ENCODE results near the gene ACTRT2. TPM values are rescaled to one million over a fixed set of nuclear protein-coding genes. Genes with fewer than 3 reads are reported as not detected.

ACTRT2 gene
- total RNA-seq, 4 donors from 2014 or later: not detected

DNA sequence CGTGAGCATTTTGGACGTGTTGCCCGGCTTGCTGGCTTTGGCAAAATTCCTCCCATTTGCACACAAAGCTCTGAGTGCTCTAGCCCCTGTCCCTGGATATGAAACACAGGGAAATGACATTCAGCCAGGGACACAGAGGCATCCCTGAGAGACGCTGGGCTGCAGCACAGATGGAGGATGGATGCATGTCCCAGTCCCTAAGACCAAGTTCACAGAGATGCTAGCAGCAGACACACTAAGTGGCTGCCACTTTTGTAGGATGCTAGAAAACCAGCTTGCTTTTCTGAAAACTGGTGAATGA, 12.5 kb downstream of the ACTRT2 start:
- no peaks in the 10 kb centered on the region for H3K36me3 ChIP-seq
- peaks cover 0 to 90% (median 5%) of the 10 kb centered on the region in 4 donors for H3K27me3 ChIP-seq
- 70% methylated on average over 4 of the region's 4 CpGs for WGBS
- no peak overlapping the region for H3K4me3 ChIP-seq
- TF ChIP-seq POLR2A (IDR thresholded peaks at IDR 0.05; ENCODE audit: low read depth): no peak
- TF ChIP-seq, protein P1, sequence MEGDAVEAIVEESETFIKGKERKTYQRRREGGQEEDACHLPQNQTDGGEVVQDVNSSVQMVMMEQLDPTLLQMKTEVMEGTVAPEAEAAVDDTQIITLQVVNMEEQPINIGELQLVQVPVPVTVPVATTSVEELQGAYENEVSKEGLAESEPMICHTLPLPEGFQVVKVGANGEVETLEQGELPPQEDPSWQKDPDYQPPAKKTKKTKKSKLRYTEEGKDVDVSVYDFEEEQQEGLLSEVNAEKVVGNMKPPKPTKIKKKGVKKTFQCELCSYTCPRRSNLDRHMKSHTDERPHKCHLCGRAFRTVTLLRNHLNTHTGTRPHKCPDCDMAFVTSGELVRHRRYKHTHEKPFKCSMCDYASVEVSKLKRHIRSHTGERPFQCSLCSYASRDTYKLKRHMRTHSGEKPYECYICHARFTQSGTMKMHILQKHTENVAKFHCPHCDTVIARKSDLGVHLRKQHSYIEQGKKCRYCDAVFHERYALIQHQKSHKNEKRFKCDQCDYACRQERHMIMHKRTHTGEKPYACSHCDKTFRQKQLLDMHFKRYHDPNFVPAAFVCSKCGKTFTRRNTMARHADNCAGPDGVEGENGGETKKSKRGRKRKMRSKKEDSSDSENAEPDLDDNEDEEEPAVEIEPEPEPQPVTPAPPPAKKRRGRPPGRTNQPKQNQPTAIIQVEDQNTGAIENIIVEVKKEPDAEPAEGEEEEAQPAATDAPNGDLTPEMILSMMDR (IDR thresholded peaks at IDR 0.05): no peak
- no peak for DNase-seq (ENCODE audit: extremely low spot score)
- H3K9me3 ChIP-seq: no peaks in the 10 kb centered on the region
- intact Hi-C loops (cut with DNase I): no loop called here
- H3K4me1 ChIP-seq: no peaks in the 10 kb centered on the region
- no peak overlapping the region for H3K27ac ChIP-seq (replicated peaks in 1 of 4)

DNA sequence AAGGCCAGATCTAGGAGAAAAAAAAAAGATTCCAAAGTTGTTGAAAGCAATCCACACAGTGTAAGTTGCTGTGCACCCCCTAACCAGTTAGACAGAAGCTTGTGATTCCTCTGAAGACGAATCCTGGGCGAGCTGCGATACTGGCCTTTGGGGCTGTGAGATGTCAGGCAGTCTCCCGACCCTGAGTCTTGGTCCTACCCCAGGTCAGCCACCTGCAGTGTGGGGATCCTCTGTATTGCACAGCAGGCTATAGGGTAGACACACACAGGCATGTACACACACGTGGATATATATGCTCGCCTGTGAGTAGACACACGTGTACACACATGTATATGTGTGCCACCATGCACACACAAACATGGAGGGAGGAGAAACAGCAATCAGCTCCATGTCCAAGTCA, 12.9 kb downstream of the ACTRT2 start:
- DNase-seq (ENCODE audit: extremely low spot score): no peak
- no peak overlapping the region for H3K4me3 ChIP-seq
- 89% methylated on average over 7 of the region's 7 CpGs for WGBS
- no peaks in the 10 kb centered on the region for H3K36me3 ChIP-seq
- no peaks in the 10 kb centered on the region for H3K9me3 ChIP-seq
- TF ChIP-seq, protein P1 (IDR thresholded peaks at IDR 0.05): no peak
- no peak for TF ChIP-seq POLR2A (IDR thresholded peaks at IDR 0.05; ENCODE audit: low read depth)
- no peak for TF ChIP-seq EP300 (IDR thresholded peaks at IDR 0.05)
- TF ChIP-seq POLR2AphosphoS5 (IDR thresholded peaks at IDR 0.05): no peak
- no peak overlapping the region for H3K27ac ChIP-seq (replicated peaks in 1 of 4)
- peaks cover 0 to 90% (median 4%) of the 10 kb centered on the region in 4 donors for H3K27me3 ChIP-seq
- intact Hi-C loops (cut with DNase I): no loop called here
- H3K4me1 ChIP-seq: no peaks in the 10 kb centered on the region

DNA sequence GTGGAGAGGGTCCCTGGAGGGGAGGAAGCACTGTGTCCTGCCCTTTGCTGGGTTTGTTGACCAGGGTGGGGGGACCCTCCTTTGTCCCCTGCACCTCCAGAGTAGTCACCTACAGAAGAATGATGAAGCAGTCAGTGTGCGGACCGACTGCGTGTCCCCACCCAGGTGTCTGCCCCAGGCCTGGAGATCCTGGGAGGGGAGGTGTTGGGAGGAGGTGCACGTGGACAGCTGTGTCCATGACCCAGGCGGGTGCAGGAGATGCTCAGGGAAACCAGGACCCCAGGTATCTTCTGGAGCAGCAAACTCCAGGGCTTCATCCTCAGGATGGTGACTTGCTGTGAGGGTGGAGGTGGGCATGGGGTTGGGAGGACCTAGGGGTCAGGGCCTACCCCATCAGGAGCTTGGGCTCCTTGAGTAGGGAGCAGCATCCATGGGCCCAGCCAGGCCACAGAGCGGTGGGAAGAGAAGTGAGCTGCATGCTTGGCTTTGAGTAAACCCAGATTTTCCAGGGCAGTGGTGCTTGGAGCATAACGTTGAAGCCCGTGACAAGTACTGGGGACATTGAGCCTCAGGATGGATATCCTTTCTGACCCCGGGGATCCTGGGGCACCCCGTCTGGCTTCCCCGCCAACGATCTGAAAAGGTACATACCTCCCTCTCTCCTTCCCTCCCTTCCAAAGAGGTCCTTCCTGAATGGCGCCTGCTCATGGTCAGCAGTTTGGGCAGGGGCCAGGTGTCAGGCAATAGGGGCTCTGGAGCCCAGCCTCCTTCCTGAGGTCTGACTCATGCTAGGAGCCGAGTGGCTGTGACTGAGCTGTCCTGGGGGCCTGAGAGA, 13.7 kb downstream of the ACTRT2 start:
- Histone ChIP-seq H3K36me3 (no peaks in the 10 kb centered on the region), H3K9me3 (no peaks in the 10 kb centered on the region), H3K27me3 (peaks cover 0 to 90% (median 3%) of the 10 kb centered on the region in 4 donors), H3K4me1 (no peaks in the 10 kb centered on the region), H3K4me3 (no peak overlapping the region), H3K27ac (replicated peaks in 1 of 4) (no peak overlapping the region)
- DNase-seq (ENCODE audit: extremely low spot score): no peak
- TF ChIP-seq, protein P1 (IDR thresholded peaks at IDR 0.05): no peak
- TF ChIP-seq EP300 (IDR thresholded peaks at IDR 0.05) (no peak), POLR2AphosphoS5 (IDR thresholded peaks at IDR 0.05) (no peak), POLR2A (IDR thresholded peaks at IDR 0.05; ENCODE audit: low read depth) (no peak)
- intact Hi-C loops (cut with DNase I): no loop called here
- WGBS: 90% methylated on average over 13 of the region's 14 CpGs

DNA sequence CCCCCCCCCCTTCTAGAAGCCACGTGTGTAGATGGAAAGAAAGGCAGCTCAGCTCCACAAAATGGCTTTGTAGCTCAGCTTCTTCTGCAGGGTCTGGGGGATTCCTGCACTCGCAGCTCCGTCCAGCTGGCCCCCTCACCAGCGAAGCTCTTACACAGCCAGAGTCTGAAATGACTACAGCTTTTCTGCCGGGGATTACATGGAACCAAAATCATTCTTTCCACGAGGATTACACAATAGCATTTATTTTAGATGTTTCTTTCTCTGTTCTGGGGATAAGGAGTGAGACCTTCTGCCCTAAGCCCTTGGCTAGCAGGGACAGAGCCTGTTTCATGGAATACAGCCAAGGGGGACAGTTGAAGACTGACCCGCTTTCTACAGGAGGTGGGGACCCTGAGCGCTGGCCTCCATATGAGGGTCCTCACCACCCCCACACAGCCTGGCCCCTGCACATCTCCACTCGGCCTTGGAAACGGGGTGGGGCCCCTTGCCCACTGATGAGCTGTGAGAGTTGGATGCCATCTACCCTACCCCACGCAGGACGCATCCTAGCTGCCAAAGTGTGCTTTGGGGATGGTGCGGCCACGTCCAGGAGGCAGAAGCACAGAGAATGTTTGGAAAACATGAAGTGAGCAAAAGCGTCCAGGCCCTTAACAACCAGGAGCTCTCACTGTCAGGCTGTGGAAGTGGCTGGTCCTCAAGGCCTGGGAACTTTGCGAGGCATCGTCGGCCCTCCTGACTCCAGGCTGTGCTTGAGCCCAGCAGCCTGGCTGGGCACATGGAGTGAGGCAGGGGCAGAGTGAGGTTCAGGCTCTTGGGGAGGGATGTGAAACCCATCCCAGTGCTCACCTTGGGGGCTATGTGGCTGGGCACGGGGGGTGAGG, 14.5 kb downstream of the ACTRT2 start:
- H3K9me3 ChIP-seq: no peaks in the 10 kb centered on the region
- no peak overlapping the region for H3K4me3 ChIP-seq
- 72% methylated on average over 18 of the region's 19 CpGs for WGBS
- H3K27ac ChIP-seq (replicated peaks in 1 of 4): no peak overlapping the region
- intact Hi-C loops (cut with DNase I): no loop called here
- DNase-seq (ENCODE audit: extremely low spot score): no peak
- TF ChIP-seq EP300 (IDR thresholded peaks at IDR 0.05) (no peak), POLR2AphosphoS5 (IDR thresholded peaks at IDR 0.05) (no peak), POLR2A (IDR thresholded peaks at IDR 0.05; ENCODE audit: low read depth) (no peak)
- TF ChIP-seq, protein P1 (IDR thresholded peaks at IDR 0.05): no peak
- H3K27me3 ChIP-seq: peaks cover 0 to 85% (median 3%) of the 10 kb centered on the region in 4 donors
- no peaks in the 10 kb centered on the region for H3K4me1 ChIP-seq
- H3K36me3 ChIP-seq: no peaks in the 10 kb centered on the region

Measured in esophagus muscularis mucosa (tissue), 4 donors.